GM19468 (cell line): Measurements from ENCODE around the gene CARMIL3.
"Not testable (repeated sequence)": the region's sequence is repeated elsewhere in the genome, so short reads cannot be mapped to it uniquely, and the experiment has no call there.

ENCODE experiments used
- ATAC-seq: cut with Tn5 transposase; IDR thresholded peaks from one replicate; pipeline ENCODE4 v1.9.1; 2021; ENCODE audit warnings: mild to moderate bottlenecking, moderate library complexity, moderate number of reproducible peaks; ENCODE audit not compliant: unreplicated experiment; ENCODE audit errors: extremely low read depth

CARMIL3 gene

GRCh38 chr14:24051789-24052655, at the start of gene CARMIL3:
TSS of gene CARMIL3 (plus strand) at chr14:24052009. CDS start at chr14:24052154, 145 bp downstream.
- ATAC-seq, result no peak

GRCh38 chr14:24006471-24006816, 45.4 kb upstream of the CARMIL3 start:
- not testable (repeated sequence) for ATAC-seq

GRCh38 chr14:24006817-24007652, 44.8 kb upstream of the CARMIL3 start:
- not testable (repeated sequence) for ATAC-seq

- no peak for ATAC-seq
Measured at GRCh38 chr14:24011051-24011450, 40.8 kb upstream of the CARMIL3 start.

- not testable (repeated sequence) for ATAC-seq
Measured at GRCh38 chr14:24012726-24013273, 39.0 kb upstream of the CARMIL3 start.

GRCh38 chr14:24013654-24014514, 37.9 kb upstream of the CARMIL3 start:
- ATAC-seq, result peak; percentile 52

GRCh38 chr14:24015745-24016144, 36.1 kb upstream of the CARMIL3 start:
- not testable (repeated sequence) for ATAC-seq

- ATAC-seq, result not testable (repeated sequence)
Measured at GRCh38 chr14:24018978-24019377, 32.8 kb upstream of the CARMIL3 start.

GRCh38 chr14:24019944-24020343, 31.9 kb upstream of the CARMIL3 start:
- ATAC-seq, result not testable (repeated sequence)

- ATAC-seq, result not testable (repeated sequence)
Measured at GRCh38 chr14:24020520-24020919, 31.3 kb upstream of the CARMIL3 start.

GRCh38 chr14:24024939-24025418, 26.8 kb upstream of the CARMIL3 start:
- ATAC-seq, result not testable (repeated sequence)

GRCh38 chr14:24029687-24030086, 22.1 kb upstream of the CARMIL3 start:
- not testable (repeated sequence) for ATAC-seq

- ATAC-seq, result not testable (repeated sequence)
Measured at GRCh38 chr14:24031331-24031730, 20.5 kb upstream of the CARMIL3 start.

GRCh38 chr14:24032727-24033418, 18.9 kb upstream of the CARMIL3 start:
- no peak for ATAC-seq

- not testable (repeated sequence) for ATAC-seq
Measured at GRCh38 chr14:24035769-24036168, 16.0 kb upstream of the CARMIL3 start.

GRCh38 chr14:24036169-24036962, 15.4 kb upstream of the CARMIL3 start:
- no peak for ATAC-seq

GRCh38 chr14:24036963-24037657, 14.7 kb upstream of the CARMIL3 start:
- ATAC-seq, result not testable (repeated sequence)

GRCh38 chr14:24037658-24038037, 14.2 kb upstream of the CARMIL3 start:
- no peak for ATAC-seq
